GM11168 (cell line): ENCODE measurements around the gene C15orf61.

ENCODE experiments used
- in situ Hi-C: fragments of 300-500 bp; cut with MboI; formaldehyde crosslinking; loops from one replicate; pipeline ENCODE4 v1.12.0; 2022; ENCODE audit warnings: low sequenced_read_pairs; ENCODE audit not compliant: unreplicated experiment

The C15orf61 gene

DNA sequence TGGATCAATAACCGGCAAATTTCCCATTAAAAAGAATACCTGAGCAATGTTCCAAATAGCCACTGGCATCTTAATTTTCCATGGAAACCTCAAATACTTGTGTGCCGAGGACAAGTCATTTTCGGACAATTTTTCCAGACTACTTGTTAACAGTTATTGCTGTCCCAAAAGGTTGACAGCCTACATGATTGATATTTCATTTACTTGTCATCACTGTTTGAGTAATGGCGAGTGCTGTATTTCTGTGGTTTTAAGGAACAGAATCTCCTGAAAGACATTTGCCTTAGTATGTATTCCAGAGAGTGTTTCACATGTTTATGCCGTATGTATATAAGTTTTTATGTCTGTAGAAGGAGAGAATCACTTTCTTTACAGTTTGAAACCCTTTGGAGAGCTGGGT is 58.2 kb downstream of the C15orf61 start:
- in situ Hi-C loops = no loop called here
